ENCODE results near the gene USP54. TPM values are rescaled to one million over a fixed set of nuclear protein-coding genes. Genes with fewer than 3 reads are reported as not detected.
"Not testable (repeated sequence)": the region's sequence is repeated elsewhere in the genome, so short reads cannot be mapped to it uniquely, and the experiment has no call there.

Gene USP54
- total and polyA plus RNA-seq, 2 experiments from 2014 or later, result 15.1 to 27.4 TPM

GRCh38 chr10:73567025-73567424 is 24.1 kb downstream of the USP54 start:
- not testable (repeated sequence) for H3K4me3 Mint-ChIP-seq; ATAC-seq; H3K27ac ChIP-seq (ENCODE audit: low read depth); H3F3A ChIP-seq (replicated peaks; ENCODE audit: low read depth); H3K9me3 Mint-ChIP-seq; H3K36me3 ChIP-seq (ENCODE audit: insufficient read depth); H3K79me2 ChIP-seq (replicated peaks; ENCODE audit: insufficient read depth); H3K4me3 ChIP-seq; H3K9me2 ChIP-seq (ENCODE audit: insufficient read depth); H3K27me3 Mint-ChIP-seq (ENCODE audit: insufficient read depth, low read depth, poor library complexity); DNase-seq (ENCODE audit: low spot score); H3K4me1 ChIP-seq (ENCODE audit: insufficient read depth); H4K20me1 ChIP-seq (replicated peaks; ENCODE audit: insufficient read depth); H3K27ac Mint-ChIP-seq; H3K4me1 Mint-ChIP-seq; H2AFZ ChIP-seq; H3K4me2 ChIP-seq; H3K27me3 ChIP-seq (ENCODE audit: insufficient read depth)
- peaks cover 13% of the 10 kb centered on the region; the same call in 2 of the 3 replicates for H3K36me3 Mint-ChIP-seq (ENCODE audit: low read depth)

- H3K27me3 Mint-ChIP-seq (ENCODE audit: insufficient read depth, low read depth, poor library complexity), result peaks cover 2% of the 10 kb centered on the region
- H3F3A ChIP-seq (replicated peaks; ENCODE audit: low read depth), result no peaks in the 10 kb centered on the region
- DNase-seq (ENCODE audit: low spot score) (no peak), ATAC-seq (no peak)
- no peaks in the 10 kb centered on the region for H3K9me2 ChIP-seq (ENCODE audit: insufficient read depth)
- H3K79me2 ChIP-seq (replicated peaks; ENCODE audit: insufficient read depth), result no peaks in the 10 kb centered on the region
- no peaks in the 10 kb centered on the region for H3K36me3 ChIP-seq (ENCODE audit: insufficient read depth)
- no peaks in the 10 kb centered on the region for H3K4me1 ChIP-seq (ENCODE audit: insufficient read depth)
- H3K36me3 Mint-ChIP-seq (ENCODE audit: low read depth), result peaks cover 7% of the 10 kb centered on the region; the same call in 2 of the 3 replicates
- H3K4me2 ChIP-seq, result no peak overlapping the region
- H3K4me3 Mint-ChIP-seq, result no peak overlapping the region
- H2AFZ ChIP-seq, result no peak overlapping the region
- H4K20me1 ChIP-seq (replicated peaks; ENCODE audit: insufficient read depth), result no peaks in the 10 kb centered on the region
- H3K27ac ChIP-seq (ENCODE audit: low read depth), result no peak overlapping the region
- H3K9me3 Mint-ChIP-seq, result no peaks in the 10 kb centered on the region
- TF ChIP-seq CTCF (conservative IDR thresholded peaks at IDR 0.05; ENCODE audit: low read depth in 2 of 2) (no peak), POLR2AphosphoS5 (IDR thresholded peaks at IDR 0.05; ENCODE audit: low read depth) (no peak)
- H3K4me1 Mint-ChIP-seq, result no peaks in the 10 kb centered on the region
- no peaks in the 10 kb centered on the region for H3K27me3 ChIP-seq (ENCODE audit: insufficient read depth)
- H3K27ac Mint-ChIP-seq, result no peak overlapping the region
- H3K4me3 ChIP-seq, result no peak overlapping the region
These were observed 29.9 kb downstream of the USP54 start for GRCh38 chr10:73561192-73561591.

GRCh38 chr10:73559590-73559989 is 31.6 kb downstream of the USP54 start:
- no peaks in the 10 kb centered on the region for H3K36me3 ChIP-seq (ENCODE audit: insufficient read depth)
- no peak overlapping the region for H3K4me3 Mint-ChIP-seq
- no peaks in the 10 kb centered on the region for H4K20me1 ChIP-seq (replicated peaks; ENCODE audit: insufficient read depth)
- no peaks in the 10 kb centered on the region for H3K4me1 Mint-ChIP-seq
- no peaks in the 10 kb centered on the region for H3K9me3 Mint-ChIP-seq
- no peak overlapping the region for H3K27ac Mint-ChIP-seq
- no peaks in the 10 kb centered on the region for H3K79me2 ChIP-seq (replicated peaks; ENCODE audit: insufficient read depth)
- no peak overlapping the region for H3K27ac ChIP-seq (ENCODE audit: low read depth)
- no peak overlapping the region for H3K4me3 ChIP-seq
- no peak overlapping the region for H3K4me2 ChIP-seq
- peaks cover 7% of the 10 kb centered on the region; the same call in 2 of the 3 replicates for H3K36me3 Mint-ChIP-seq (ENCODE audit: low read depth)
- DNase-seq (ENCODE audit: low spot score) (no peak), ATAC-seq (no peak)
- no peaks in the 10 kb centered on the region for H3K4me1 ChIP-seq (ENCODE audit: insufficient read depth)
- H3F3A ChIP-seq (replicated peaks; ENCODE audit: low read depth), result no peaks in the 10 kb centered on the region
- H3K27me3 ChIP-seq (ENCODE audit: insufficient read depth), result no peaks in the 10 kb centered on the region
- H3K27me3 Mint-ChIP-seq (ENCODE audit: insufficient read depth, low read depth, poor library complexity), result peaks cover 2% of the 10 kb centered on the region
- H2AFZ ChIP-seq, result no peak overlapping the region
- H3K9me2 ChIP-seq (ENCODE audit: insufficient read depth), result no peaks in the 10 kb centered on the region
- no peak for TF ChIP-seq CTCF (conservative IDR thresholded peaks at IDR 0.05; ENCODE audit: low read depth in 2 of 2)
- TF ChIP-seq EZH2phosphoT487 (IDR thresholded peaks at IDR 0.05; ENCODE audit: unreplicated experiment), result no peak
- no peak for TF ChIP-seq JUNB (IDR thresholded peaks at IDR 0.05; ENCODE audit: unreplicated experiment)
- TF ChIP-seq ZNF114 (CRISPR knock-in tag; IDR thresholded peaks at IDR 0.05), result no peak
- TF ChIP-seq ZNF462 (CRISPR knock-in tag; IDR thresholded peaks at IDR 0.05), result no peak
- TF ChIP-seq ZNF331 (CRISPR knock-in tag; IDR thresholded peaks at IDR 0.05; ENCODE audit: low read depth), result no peak

All from GM23338 (cell line).